Stimulated activated CD4-positive, alpha-beta T cell treated with anti-CD3 and anti-CD28 coated beads, Interleukin-4, amount 100 ng/mL, for 4 hours (primary cell): ENCODE results near the gene SPG11.
"Not testable (repeated sequence)": the region's sequence is repeated elsewhere in the genome, so short reads cannot be mapped to it uniquely, and the experiment has no call there.

ENCODE experiments used
- DNase-seq, 2 experiments: peaks; one replicate each; pipeline ENCODE4 v3.0.0-alpha.2; 2020

SPG11 gene, protein sequence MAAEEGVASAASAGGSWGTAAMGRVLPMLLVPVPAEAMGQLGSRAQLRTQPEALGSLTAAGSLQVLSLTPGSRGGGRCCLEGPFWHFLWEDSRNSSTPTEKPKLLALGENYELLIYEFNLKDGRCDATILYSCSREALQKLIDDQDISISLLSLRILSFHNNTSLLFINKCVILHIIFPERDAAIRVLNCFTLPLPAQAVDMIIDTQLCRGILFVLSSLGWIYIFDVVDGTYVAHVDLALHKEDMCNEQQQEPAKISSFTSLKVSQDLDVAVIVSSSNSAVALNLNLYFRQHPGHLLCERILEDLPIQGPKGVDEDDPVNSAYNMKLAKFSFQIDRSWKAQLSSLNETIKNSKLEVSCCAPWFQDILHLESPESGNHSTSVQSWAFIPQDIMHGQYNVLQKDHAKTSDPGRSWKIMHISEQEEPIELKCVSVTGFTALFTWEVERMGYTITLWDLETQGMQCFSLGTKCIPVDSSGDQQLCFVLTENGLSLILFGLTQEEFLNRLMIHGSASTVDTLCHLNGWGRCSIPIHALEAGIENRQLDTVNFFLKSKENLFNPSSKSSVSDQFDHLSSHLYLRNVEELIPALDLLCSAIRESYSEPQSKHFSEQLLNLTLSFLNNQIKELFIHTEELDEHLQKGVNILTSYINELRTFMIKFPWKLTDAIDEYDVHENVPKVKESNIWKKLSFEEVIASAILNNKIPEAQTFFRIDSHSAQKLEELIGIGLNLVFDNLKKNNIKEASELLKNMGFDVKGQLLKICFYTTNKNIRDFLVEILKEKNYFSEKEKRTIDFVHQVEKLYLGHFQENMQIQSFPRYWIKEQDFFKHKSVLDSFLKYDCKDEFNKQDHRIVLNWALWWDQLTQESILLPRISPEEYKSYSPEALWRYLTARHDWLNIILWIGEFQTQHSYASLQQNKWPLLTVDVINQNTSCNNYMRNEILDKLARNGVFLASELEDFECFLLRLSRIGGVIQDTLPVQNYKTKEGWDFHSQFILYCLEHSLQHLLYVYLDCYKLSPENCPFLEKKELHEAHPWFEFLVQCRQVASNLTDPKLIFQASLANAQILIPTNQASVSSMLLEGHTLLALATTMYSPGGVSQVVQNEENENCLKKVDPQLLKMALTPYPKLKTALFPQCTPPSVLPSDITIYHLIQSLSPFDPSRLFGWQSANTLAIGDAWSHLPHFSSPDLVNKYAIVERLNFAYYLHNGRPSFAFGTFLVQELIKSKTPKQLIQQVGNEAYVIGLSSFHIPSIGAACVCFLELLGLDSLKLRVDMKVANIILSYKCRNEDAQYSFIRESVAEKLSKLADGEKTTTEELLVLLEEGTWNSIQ (N-terminal part only)

DNA sequence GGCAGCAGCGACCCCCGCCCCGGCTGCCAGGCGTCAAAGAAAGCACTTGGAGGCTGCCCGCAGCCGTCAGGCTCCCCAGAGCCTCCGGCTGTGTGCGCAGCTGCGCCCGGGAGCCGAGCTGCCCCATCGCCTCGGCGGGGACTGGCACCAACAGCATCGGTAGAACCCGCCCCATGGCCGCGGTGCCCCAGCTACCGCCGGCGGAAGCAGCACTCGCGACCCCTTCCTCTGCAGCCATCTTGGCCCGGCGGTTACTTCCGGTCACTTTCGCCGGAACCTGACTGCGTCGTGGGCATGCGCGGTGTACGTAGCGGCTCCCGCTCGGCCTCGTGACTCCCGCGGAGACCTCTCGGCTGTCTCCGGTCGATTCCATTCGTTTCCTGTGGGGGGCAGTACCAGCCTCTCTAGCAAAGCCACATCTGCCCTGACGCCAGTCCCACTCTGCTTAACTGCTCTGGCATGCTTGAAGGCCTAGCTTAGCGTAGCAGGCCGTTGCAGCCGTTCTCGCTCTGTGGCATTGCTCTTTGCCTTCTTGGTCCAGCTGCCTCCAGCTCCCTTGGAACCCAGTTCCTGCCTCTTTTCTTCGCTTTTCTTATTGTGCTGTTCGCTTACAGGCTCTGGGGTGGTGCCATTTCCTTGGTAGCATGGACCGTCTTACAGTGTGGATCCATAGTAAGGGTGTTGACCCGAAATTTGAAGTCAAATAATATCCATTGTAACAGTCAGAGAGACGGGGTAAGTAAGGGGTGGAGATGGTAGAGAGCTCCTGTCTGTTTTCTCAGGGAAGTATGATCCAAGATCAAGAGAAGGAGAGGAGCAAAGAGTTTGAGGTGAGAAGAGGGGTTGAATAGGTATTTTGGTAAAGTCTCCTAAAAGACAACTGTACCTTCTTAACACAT, at the start of gene SPG11:
TSS of gene SPG11 (minus strand) at position 253 of the 899 bp plus-strand sequence. CDS start at position 238, 15 bp downstream.
- peak; percentile 92 to 96 for DNase-seq

GRCh38 chr15:44712346-44713005, 49.0 kb upstream of the SPG11 start:
- DNase-seq = peak; percentile 52 to 69

DNA sequence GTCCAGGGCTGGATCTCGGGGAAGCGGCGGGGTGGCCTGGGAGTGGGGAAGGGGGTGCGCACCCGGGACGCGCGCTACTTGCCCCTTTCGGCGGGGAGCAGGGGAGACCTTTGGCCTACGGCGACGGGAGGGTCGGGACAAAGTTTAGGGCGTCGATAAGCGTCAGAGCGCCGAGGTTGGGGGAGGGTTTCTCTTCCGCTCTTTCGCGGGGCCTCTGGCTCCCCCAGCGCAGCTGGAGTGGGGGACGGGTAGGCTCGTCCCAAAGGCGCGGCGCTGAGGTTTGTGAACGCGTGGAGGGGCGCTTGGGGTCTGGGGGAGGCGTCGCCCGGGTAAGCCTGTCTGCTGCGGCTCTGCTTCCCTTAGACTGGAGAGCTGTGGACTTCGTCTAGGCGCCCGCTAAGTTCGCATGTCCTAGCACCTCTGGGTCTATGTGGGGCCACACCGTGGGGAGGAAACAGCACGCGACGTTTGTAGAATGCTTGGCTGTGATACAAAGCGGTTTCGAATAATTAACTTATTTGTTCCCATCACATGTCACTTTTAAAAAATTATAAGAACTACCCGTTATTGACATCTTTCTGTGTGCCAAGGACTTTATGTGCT, 48.4 kb upstream of the SPG11 start:
- DNase-seq = peak; percentile 56 to 62

DNA sequence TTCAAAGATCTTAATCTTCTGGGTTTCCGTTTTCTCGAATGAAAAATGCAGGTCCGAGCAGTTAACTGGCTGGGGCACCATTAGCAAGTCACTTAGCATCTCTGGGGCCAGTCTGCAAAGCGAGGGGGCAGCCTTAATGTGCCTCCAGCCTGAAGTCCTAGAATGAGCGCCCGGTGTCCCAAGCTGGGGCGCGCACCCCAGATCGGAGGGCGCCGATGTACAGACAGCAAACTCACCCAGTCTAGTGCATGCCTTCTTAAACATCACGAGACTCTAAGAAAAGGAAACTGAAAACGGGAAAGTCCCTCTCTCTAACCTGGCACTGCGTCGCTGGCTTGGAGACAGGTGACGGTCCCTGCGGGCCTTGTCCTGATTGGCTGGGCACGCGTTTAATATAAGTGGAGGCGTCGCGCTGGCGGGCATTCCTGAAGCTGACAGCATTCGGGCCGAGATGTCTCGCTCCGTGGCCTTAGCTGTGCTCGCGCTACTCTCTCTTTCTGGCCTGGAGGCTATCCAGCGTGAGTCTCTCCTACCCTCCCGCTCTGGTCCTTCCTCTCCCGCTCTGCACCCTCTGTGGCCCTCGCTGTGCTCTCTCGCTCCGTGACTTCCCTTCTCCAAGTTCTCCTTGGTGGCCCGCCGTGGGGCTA, 47.8 kb upstream of the SPG11 start, which contains the start of the genes B2M and PATL2:
TSS of gene B2M (plus strand) at position 422 of the 647 bp plus-strand sequence. CDS start at position 452, 30 bp downstream.
TSS of gene PATL2 (minus strand) at position 228 of the 647 bp plus-strand sequence. CDS start 34,833 bp downstream, outside the sequence.
- peak; percentile 91 to 95 for DNase-seq

GRCh38 chr15:44710236-44711095, 47.0 kb upstream of the SPG11 start:
- peak in 1 of 2 experiments; percentile 35 for DNase-seq

- DNase-seq = no peak
These were observed 43.6 kb upstream of the SPG11 start for GRCh38 chr15:44706946-44707636.

GRCh38 chr15:44706401-44706800, 42.9 kb upstream of the SPG11 start:
- DNase-seq = no peak

DNA sequence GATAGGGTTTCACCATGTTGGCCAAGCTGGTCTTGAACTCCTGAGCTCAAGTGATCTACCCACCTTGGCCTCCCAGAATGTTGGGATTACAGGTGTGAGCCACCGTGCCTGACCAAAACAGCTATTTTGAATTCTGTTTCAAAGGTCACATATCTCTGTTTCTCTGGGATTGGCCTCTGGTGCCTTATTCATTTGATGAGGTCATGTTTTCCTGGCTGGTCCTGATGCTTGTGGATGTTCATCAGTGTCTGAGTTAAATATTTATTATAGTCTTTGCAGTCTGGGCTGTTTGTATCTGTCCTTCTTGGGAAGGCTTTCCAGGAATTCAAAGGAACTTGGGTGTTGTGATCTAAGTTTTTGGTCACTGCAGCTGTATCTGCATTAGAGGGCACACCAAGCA, 42.5 kb upstream of the SPG11 start:
- no peak for DNase-seq

GRCh38 chr15:44700676-44701075, 37.2 kb upstream of the SPG11 start:
- not testable (repeated sequence) for DNase-seq

- DNase-seq = no peak
These were observed 35.2 kb upstream of the SPG11 start for GRCh38 chr15:44698641-44699040.

DNA sequence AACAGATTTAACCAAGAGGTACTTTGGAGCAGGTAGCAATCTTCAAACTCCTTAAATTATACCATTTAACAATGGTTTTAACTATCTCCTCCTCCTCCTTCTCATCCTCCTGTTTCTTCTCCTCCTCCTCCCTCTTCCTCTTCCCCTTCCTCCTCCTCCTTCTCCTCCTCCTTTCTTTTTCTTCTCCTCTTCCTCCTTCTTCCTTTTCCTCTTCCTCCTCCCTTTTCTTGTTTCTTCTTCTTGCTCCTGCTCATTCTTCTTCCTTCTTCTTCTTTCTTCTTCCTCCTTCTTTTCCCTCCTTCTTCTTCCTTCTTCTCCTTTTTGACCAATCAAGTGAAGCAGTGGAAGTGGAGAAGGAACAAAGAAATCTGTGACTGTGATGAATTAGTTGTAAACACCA, 33.6 kb upstream of the SPG11 start:
- DNase-seq = no peak

DNA sequence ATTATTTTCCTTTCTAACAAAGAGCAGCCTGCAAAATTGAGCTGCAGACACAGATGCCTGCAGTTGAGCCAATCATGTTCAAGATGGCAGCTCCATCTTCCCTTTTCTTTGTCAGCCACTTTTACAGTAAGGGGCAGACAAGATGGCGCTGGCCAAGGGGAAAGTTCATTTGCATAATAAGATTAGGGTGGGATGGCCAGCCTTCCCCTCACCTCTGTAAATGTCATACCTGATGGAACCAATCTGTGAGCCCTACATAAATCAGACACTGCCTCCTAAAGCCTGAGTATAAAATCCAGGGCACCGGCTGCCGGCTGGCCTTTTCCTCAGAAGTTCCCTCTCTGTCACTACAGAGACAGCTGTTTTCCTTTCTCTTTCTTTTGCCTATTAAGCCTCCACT, 31.8 kb upstream of the SPG11 start:
- DNase-seq = no peak

- DNase-seq = no peak
These were observed 31.0 kb upstream of the SPG11 start for GRCh38 chr15:44694416-44694815.

DNA sequence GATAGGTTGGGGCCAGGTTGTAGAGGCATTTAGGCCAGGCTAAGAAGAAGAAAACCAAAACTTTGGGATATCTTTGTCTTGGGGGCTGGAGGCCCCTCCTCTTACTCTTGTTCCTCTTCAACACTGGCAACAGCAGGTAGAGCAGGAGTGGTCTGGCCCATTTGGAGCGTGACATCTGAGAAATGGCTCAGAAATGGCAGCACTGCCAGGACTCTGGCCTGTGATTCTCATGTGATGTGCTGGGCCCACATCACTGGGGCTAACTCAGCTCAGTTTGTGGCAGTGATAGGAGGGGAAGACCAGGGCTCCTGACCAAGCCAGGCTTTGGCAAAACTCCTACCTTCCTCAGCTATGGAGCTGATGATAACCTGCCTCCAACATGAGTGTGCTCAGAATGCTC, 29.2 kb upstream of the SPG11 start:
- DNase-seq = no peak

DNA sequence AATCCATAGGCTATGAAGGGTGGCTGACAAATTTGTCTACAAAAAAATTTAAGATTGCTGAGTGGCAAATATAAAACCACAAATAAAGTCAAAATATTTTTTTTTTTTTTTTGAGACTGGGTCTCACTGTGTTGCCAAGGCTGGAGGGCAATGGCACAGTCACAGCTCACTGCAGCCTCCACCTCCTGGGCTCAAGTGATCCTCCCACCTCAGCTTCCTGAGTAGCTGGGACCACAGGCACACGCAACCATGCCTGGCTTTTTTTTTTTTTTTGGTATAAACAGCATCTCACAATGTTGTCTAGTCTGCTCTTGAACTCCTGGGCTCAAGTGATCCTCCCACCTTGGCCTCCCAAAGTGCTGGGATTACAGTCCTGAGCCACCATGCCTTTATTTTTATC, 26.8 kb upstream of the SPG11 start:
- DNase-seq = peak in 1 of 2 experiments; percentile 28

DNA sequence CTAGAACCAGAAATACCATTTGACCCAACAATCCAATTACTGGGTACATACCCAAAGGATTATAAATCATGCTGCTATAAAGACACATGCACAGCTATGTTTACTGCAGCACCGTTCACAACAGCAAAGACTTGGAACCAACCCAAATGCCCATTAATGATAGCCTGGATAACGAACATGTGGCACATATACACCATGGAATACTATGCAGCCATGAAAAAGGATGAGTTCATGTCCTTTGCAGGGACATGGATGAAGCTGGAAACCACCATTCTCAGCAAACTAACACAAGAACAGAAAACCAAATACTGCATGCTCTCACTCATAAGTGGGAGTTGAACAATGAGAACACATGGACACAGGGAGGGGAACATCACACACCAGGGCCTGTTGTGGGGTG, 25.9 kb upstream of the SPG11 start:
- not testable (repeated sequence) for DNase-seq

DNA sequence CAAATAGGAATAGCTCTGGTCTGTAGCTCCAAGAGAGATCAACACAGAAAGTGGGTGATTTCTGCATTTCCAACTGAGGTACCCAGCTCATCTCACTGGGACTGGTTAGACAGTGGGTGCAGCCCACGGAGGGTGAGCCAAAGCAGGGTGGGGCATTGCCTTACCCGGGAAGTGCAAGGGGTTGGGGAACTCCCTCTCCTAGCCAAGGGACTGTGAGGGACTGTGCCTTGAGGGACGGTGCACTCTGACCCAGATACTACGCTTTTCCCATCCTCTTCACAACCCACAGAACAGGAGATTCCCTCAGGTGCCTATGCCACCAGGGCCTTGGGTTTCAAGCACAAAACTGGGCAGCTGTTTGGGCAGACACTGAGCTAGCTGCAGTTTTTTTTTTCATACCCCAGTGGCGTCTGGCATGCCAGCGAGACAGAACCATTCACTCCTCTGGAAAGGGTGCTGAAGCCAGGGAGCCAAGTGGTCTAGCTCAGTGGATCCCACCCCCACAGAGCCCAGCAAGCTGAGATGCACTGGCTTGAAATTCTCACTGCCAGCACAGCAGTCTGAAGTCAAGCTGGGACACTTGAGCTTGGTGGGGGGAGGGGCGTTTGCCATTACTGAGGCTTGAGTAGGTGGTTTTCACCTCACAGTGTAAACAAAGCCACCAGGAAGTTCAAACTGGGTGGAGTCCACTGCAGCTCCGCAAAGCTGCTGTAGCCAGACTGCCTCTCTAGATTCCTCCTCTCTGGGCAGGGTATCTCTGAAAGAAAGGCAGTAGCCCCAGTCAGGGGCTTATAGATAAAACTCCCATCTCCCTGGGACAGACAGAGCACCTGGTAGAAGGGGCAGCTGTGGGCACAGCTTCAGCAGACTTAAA, 19.6 kb upstream of the SPG11 start:
- DNase-seq = peak; percentile 48 to 66
